ENCODE results near the gene PSAPL1.

Gene PSAPL1

GRCh38 chr4:7388627-7389026 lies 46.1 kb downstream of the PSAPL1 start:
- Histone ChIP-seq H3K36me3 (replicated peaks) (no peaks in the 10 kb centered on the region), H3K27me3 (replicated peaks) (peaks cover 4% of the 10 kb centered on the region), H3K27ac (no peak overlapping the region), H3K4me3 (ENCODE audit: low read depth, low read length) (no peak overlapping the region)
- DNase-seq, result no peak
- in situ Hi-C loops (cut with HindIII; ENCODE audit: low pct_ligation_motif_present, low sequenced_read_pairs), result no loop called here
- TF ChIP-seq, protein P1, sequence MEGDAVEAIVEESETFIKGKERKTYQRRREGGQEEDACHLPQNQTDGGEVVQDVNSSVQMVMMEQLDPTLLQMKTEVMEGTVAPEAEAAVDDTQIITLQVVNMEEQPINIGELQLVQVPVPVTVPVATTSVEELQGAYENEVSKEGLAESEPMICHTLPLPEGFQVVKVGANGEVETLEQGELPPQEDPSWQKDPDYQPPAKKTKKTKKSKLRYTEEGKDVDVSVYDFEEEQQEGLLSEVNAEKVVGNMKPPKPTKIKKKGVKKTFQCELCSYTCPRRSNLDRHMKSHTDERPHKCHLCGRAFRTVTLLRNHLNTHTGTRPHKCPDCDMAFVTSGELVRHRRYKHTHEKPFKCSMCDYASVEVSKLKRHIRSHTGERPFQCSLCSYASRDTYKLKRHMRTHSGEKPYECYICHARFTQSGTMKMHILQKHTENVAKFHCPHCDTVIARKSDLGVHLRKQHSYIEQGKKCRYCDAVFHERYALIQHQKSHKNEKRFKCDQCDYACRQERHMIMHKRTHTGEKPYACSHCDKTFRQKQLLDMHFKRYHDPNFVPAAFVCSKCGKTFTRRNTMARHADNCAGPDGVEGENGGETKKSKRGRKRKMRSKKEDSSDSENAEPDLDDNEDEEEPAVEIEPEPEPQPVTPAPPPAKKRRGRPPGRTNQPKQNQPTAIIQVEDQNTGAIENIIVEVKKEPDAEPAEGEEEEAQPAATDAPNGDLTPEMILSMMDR (IDR thresholded peaks at IDR 0.05; ENCODE audit: low read depth, low read length, missing control alignments), result no peak

DNA sequence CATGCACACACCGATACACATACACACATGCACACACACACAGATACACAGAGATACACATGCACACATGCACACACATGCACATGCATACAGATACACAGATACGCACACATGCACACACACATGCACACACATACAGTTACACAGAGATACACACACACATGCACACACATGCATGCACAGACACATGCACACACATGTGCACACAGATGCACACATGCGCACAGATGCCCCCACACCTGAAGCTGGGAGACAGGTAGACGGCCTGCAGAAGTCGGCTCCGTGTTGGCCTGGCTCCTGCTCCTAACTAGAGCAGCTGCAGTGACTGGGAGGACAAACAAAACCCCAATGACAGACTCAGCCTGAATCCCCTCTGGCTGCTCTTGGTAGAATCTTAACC lies 46.8 kb downstream of the PSAPL1 start:
- Histone ChIP-seq H3K36me3 (replicated peaks) (no peaks in the 10 kb centered on the region), H3K27me3 (replicated peaks) (no peaks in the 10 kb centered on the region), H3K4me3 (ENCODE audit: low read depth, low read length) (no peak overlapping the region), H3K27ac (no peak overlapping the region)
- TF ChIP-seq, protein P1 (IDR thresholded peaks at IDR 0.05; ENCODE audit: low read depth, low read length, missing control alignments), result no peak
- no peak for DNase-seq
- in situ Hi-C loops (cut with HindIII; ENCODE audit: low pct_ligation_motif_present, low sequenced_read_pairs), result no loop called here

- TF ChIP-seq, protein P1 (IDR thresholded peaks at IDR 0.05; ENCODE audit: low read depth, low read length, missing control alignments), result no peak
- in situ Hi-C loops (cut with HindIII; ENCODE audit: low pct_ligation_motif_present, low sequenced_read_pairs), result no loop called here
- Histone ChIP-seq H3K36me3 (replicated peaks) (no peaks in the 10 kb centered on the region), H3K4me3 (ENCODE audit: low read depth, low read length) (no peak overlapping the region), H3K27ac (no peak overlapping the region), H3K27me3 (replicated peaks) (no peaks in the 10 kb centered on the region)
- no peak for DNase-seq
Observed at GRCh38 chr4:7384929-7385890, 49.5 kb downstream of the PSAPL1 start.

GRCh38 chr4:7384003-7384928 lies 50.5 kb downstream of the PSAPL1 start:
- Histone ChIP-seq H3K4me3 (ENCODE audit: low read depth, low read length) (no peak overlapping the region), H3K27me3 (replicated peaks) (no peaks in the 10 kb centered on the region), H3K27ac (no peak overlapping the region), H3K36me3 (replicated peaks) (no peaks in the 10 kb centered on the region)
- in situ Hi-C loops (cut with HindIII; ENCODE audit: low pct_ligation_motif_present, low sequenced_read_pairs), result no loop called here
- TF ChIP-seq, protein P1 (IDR thresholded peaks at IDR 0.05; ENCODE audit: low read depth, low read length, missing control alignments), result no peak
- DNase-seq, result no peak

DNA sequence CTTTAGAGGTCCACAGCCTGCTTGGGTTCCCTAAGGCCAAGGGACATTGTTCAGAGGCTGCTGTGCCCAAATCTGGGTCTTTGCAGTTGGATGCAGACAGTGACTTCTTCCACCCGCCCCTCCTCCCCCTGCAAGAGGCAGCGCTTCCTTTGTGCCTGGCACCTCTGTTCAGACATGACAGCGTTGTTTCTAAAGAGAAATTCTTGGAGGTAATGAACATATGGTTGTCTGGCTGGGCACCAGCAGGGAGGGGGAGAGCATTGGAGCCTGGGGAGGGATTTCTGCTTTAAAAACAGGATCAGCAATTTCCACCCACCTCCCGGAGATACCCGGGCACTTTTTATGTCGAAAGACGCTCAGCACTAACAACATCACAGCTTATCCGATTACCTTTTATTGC lies 51.5 kb downstream of the PSAPL1 start:
- in situ Hi-C loops (cut with HindIII; ENCODE audit: low pct_ligation_motif_present, low sequenced_read_pairs), result no loop called here
- DNase-seq, result no peak
- no peaks in the 10 kb centered on the region for H3K27me3 ChIP-seq (replicated peaks)
- no peaks in the 10 kb centered on the region for H3K36me3 ChIP-seq (replicated peaks)
- TF ChIP-seq, protein P1 (IDR thresholded peaks at IDR 0.05; ENCODE audit: low read depth, low read length, missing control alignments), result no peak
- no peak overlapping the region for H3K4me3 ChIP-seq (ENCODE audit: low read depth, low read length)
- no peak overlapping the region for H3K27ac ChIP-seq
